ENCODE results near the gene FAM53A.
A peak's percentile ranks its signal among the peaks of the same experiment; 100 is the strongest.

The FAM53A gene

GRCh38 chr4:1637580-1638271, 46.4 kb downstream of the FAM53A start:
- DNase-seq: no peak

- DNase-seq: no peak
Observed at GRCh38 chr4:1636490-1637211, 47.5 kb downstream of the FAM53A start.

GRCh38 chr4:1635464-1635863, 48.6 kb downstream of the FAM53A start:
- DNase-seq: no peak

GRCh38 chr4:1633993-1634392, 50.1 kb downstream of the FAM53A start:
- DNase-seq: no peak

- DNase-seq: no peak
Observed at GRCh38 chr4:1632109-1633104, 51.7 kb downstream of the FAM53A start.

DNA sequence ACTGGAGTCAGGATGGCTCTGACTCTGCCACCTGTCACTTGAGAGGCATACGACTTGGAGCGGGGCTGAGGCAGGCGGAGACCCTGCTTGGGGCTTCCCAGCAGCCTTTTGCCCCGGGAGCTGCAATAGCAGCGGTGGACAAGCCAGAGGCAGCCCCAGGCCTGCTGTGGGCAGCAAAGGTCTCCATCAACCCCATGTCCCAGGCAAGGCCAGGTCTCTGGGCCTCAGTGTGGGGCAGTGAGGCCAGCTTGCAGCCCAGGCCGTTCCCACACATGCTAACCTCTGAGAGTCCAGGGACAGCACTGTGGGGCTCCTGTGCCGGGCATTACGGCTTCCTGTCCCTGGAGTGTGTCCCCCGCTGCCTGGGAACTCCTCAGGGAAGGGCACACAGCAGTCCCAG, 53.0 kb downstream of the FAM53A start:
- no peak for DNase-seq

DNA sequence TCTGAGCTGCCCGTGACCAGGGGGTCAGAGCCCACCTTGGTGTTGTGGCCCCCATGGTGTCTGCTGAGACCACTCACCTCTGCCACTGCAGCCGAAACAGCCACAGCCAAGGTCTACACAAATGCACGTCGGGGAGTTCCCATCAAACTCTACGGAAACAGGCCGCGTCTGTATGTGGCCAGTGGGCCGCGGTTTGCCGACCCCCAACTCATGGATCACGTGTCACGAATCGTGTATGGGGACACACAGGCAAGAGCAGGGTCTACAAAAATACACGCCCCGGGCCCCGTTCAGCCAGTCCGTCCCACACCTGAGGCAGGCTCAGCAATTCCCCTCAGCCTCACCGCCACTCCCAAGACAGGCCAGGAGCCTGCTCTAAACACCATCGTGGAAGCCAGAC, 53.8 kb downstream of the FAM53A start:
- DNase-seq: no peak

DNA sequence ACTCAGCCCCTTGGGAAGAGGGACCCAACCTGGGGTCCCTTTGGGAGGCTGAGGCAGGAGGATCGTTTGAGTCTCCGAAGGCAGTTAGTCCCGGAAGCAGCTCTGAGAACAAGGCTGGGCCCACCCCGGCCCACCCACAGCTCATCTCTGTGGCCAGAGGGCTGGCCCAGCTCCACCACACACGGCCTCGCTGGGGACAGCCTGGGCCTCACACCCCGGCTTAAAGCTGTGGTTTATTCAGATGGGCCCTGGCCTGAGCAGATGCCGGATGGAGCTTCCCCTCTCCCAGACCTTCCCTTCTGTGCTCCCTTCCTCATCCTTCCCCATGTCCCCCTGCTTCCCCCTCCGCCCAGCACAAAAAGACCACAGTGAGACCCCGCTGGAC, 54.4 kb downstream of the FAM53A start:
- no peak for DNase-seq

- DNase-seq: peak; percentile 67
Observed at GRCh38 chr4:1628892-1629698, 55.0 kb downstream of the FAM53A start.

DNA sequence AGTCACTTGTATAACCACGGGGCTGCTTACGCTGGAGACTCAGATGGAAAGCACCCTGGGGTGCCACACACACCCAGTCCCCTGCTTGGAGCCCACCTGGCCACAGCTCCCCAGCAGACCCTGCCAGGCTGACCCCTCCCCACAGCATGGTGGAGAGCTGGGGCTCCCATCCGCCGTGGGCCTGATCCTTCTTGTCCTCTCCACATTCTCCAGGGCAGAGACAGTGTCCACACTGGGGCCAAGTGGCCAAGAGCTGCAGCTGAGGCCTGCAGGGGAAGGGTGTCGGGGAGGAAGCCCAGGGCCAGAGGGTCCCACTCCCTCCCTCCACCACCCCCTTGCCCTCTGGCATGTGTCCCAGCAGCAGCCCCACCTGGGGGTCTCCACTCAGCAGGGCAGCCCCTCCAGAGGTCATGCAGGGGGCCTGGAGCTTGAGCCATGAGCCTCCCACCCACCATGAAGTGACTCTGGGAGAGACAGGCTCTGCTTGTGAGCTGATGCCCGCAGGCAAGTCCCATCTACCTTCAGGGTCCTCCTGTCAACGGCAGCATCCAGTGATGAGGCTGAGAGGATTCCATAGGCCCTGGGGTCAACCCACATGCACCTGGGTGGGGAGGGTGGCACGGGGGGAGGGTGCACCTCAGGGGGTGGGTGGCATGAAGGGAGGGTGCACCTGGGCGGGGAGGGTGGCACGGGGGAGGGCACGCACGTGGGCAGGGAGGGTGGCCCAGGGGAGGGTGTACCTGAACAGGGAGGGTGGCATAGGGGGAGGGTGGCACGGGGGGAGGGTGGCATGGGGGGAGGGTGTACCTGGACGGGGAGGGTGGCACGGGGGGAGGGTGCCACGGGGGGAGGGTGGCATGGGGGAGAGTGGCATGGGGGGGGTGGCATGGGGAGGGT, 56.4 kb downstream of the FAM53A start:
- DNase-seq: peak; percentile 40

DNA sequence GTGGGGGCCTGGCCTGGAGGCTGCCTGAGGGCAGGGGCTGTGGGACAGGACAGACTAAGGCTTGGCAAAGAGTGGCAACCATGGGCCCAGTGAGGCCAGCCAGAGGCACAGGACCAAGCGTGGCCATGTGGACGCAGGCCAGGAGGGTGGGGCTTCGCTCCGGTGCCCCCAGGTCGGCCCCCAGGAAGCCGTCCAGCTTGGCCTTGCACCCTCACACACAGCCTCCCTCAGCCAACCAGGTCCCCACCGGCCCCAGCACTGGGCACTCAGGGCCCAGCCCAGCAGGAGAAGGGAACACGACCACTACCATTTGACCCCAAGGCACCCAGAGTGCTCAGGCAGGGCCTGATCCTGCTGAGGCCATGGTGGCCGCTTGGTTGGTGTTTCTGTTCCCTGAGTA, 57.2 kb downstream of the FAM53A start:
- no peak for DNase-seq

DNA sequence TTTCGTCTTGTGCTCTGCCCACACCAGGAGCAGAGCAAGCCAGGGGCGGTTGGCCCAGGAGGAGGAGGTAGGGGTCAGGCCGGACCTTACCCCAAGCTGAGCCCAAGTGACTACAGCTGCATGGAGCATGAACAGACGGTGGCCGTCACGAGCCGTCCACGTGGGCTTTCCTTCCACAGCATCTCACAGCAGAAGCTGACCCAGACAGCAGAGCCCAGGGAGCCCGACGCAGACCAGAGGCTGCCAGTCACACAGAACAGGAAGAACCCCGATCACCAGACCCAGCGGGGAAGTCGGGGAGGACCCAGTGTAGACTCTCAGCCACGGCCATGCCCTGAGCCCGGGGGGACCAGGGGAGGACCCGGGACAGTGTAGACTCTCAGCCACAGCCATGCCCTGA, 58.0 kb downstream of the FAM53A start:
- DNase-seq: no peak

DNA sequence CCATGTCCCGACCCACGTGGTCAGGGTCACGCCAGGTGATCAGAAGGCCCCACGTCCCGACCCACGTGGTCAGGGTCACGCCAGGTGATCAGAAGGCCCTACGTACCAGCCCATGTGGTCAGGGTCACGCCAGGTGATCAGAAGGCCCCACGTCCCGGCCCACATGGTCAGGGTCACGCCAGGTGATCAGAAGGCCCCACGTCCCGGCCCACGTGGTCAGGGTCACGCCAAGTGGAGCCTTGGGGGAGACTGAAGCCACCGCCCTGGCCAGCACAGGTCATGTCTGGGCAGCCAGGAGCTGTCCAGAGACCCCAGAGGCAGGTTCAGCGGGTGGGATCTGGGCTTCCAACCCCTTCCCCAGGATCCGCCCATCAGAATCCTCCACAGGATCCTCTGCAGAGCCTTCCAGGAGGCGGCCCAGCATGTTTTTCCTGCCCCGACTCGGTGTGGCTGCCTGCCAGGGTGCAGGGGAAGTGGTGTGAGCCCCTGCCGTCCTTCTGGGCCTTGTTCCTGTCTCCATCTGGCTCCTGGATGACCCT, 58.4 kb downstream of the FAM53A start:
- DNase-seq: no peak

- no peak for DNase-seq
Observed at GRCh38 chr4:1624519-1624910, 59.6 kb downstream of the FAM53A start.

- DNase-seq: no peak
Observed at GRCh38 chr4:1623821-1624518, 60.1 kb downstream of the FAM53A start.

- DNase-seq: peak; percentile 54
Observed at GRCh38 chr4:1623400-1623799, 60.7 kb downstream of the FAM53A start.

- peak; percentile 52 for DNase-seq
Observed at GRCh38 chr4:1622956-1623355, 61.2 kb downstream of the FAM53A start.

GRCh38 chr4:1622238-1622637, 61.9 kb downstream of the FAM53A start:
- peak; percentile 35 for DNase-seq

- no peak for DNase-seq
Observed at GRCh38 chr4:1621526-1621925, 62.6 kb downstream of the FAM53A start.

- no peak for DNase-seq
Observed at GRCh38 chr4:1619151-1619672, 64.9 kb downstream of the FAM53A start.
